ENCODE results near the gene ZNF408.

GRCh38 chr11:46738887-46739286 lies 38.1 kb downstream of the ZNF408 start:
- TF ChIP-seq CTCF (IDR thresholded peaks at IDR 0.05 in 8 of 11, conservative IDR thresholded peaks at IDR 0.05 in 3 of 11): no peak
- TF ChIP-seq POLR2AphosphoS5 (IDR thresholded peaks at IDR 0.05): no peak

Data from spleen (tissue), 7 donors.